Measurements from ENCODE around the gene RPL10A.

Gene RPL10A

GRCh38 chr6:35485402-35485877 lies 17.2 kb downstream of the RPL10A start:
- Mint-ChIP-seq H3K36me3 (ENCODE audit: low read depth) (peaks cover 20% of the 10 kb centered on the region), H3K4me1 (peaks cover 43% of the 10 kb centered on the region), H3K9me3 (no peaks in the 10 kb centered on the region), H3K27ac (peak overlapping the region in 2 of 3 experiments; percentile 89 to 93), H3K27me3 (ENCODE audit: low read depth) (no peaks in the 10 kb centered on the region), H3K4me3 (peak overlapping the region in 1 of 3 experiments; percentile 49)
- no peak for TF ChIP-seq CTCF (IDR thresholded peaks at IDR 0.05; ENCODE audit: unreplicated experiment in 3 of 3)

- no peak for TF ChIP-seq CTCF (IDR thresholded peaks at IDR 0.05; ENCODE audit: unreplicated experiment in 3 of 3)
- Mint-ChIP-seq H3K36me3 (ENCODE audit: low read depth) (peaks cover 13% of the 10 kb centered on the region), H3K9me3 (no peaks in the 10 kb centered on the region), H3K27me3 (ENCODE audit: low read depth) (no peaks in the 10 kb centered on the region), H3K4me1 (peaks cover 51% of the 10 kb centered on the region), H3K27ac (peak overlapping the region; percentile 80 to 95 (median 93)), H3K4me3 (peak overlapping the region in 2 of 3 experiments; percentile 47 to 51)
Measured at GRCh38 chr6:35486005-35486925, 18.1 kb downstream of the RPL10A start.

- H3K4me3 Mint-ChIP-seq: peak overlapping the region in 2 of 3 experiments; percentile 13 to 33
- peaks cover 7% of the 10 kb centered on the region for H3K36me3 Mint-ChIP-seq (ENCODE audit: low read depth)
- H3K27me3 Mint-ChIP-seq (ENCODE audit: low read depth): no peaks in the 10 kb centered on the region
- TF ChIP-seq CTCF (IDR thresholded peaks at IDR 0.05; ENCODE audit: unreplicated experiment in 3 of 3): no peak
- peaks cover 63% of the 10 kb centered on the region for H3K4me1 Mint-ChIP-seq
- peak overlapping the region; percentile 90 to 94 (median 93) for H3K27ac Mint-ChIP-seq
- no peaks in the 10 kb centered on the region for H3K9me3 Mint-ChIP-seq
Measured at GRCh38 chr6:35487658-35488516, 19.7 kb downstream of the RPL10A start.

- peak overlapping the region in 2 of 3 experiments; percentile 13 to 33 for H3K4me3 Mint-ChIP-seq
- peaks cover 63% of the 10 kb centered on the region for H3K4me1 Mint-ChIP-seq
- no peaks in the 10 kb centered on the region for H3K27me3 Mint-ChIP-seq (ENCODE audit: low read depth)
- H3K36me3 Mint-ChIP-seq (ENCODE audit: low read depth): peaks cover under 1% of the 10 kb centered on the region
- H3K27ac Mint-ChIP-seq: peak overlapping the region; percentile 90 to 94 (median 93)
- no peaks in the 10 kb centered on the region for H3K9me3 Mint-ChIP-seq
- TF ChIP-seq CTCF (IDR thresholded peaks at IDR 0.05; ENCODE audit: unreplicated experiment in 3 of 3): no peak
Measured at GRCh38 chr6:35488517-35488862, 20.3 kb downstream of the RPL10A start.

GRCh38 chr6:35489066-35489465 lies 20.9 kb downstream of the RPL10A start:
- peak overlapping the region; percentile 22 to 34 (median 28) for H3K4me3 Mint-ChIP-seq
- peak overlapping the region; percentile 70 to 94 (median 91) for H3K27ac Mint-ChIP-seq
- H3K36me3 Mint-ChIP-seq (ENCODE audit: low read depth): no peaks in the 10 kb centered on the region
- no peaks in the 10 kb centered on the region for H3K9me3 Mint-ChIP-seq
- no peaks in the 10 kb centered on the region for H3K27me3 Mint-ChIP-seq (ENCODE audit: low read depth)
- TF ChIP-seq CTCF (IDR thresholded peaks at IDR 0.05; ENCODE audit: unreplicated experiment in 3 of 3): no peak
- peaks cover 63% of the 10 kb centered on the region for H3K4me1 Mint-ChIP-seq
